ENCODE data around the gene COG3.

Gene COG3

GRCh38 chr13:45448965-45449559 is 15.7 kb upstream of the COG3 start:
- no peaks in the 10 kb centered on the region for H3K36me3 ChIP-seq (ENCODE audit: low read depth)
- no peaks in the 10 kb centered on the region for H3K27me3 ChIP-seq (ENCODE audit: insufficient read depth, poor library complexity, severe bottlenecking)
- ATAC-seq (ENCODE audit: low read depth) (no peak), DNase-seq (ENCODE audit: low spot score) (no peak)
- no peaks in the 10 kb centered on the region for H3K4me1 ChIP-seq (ENCODE audit: insufficient read depth, poor library complexity, severe bottlenecking)
- no peak overlapping the region for H3K27ac ChIP-seq (ENCODE audit: poor library complexity, severe bottlenecking)
- no peak overlapping the region for H3K4me3 ChIP-seq (ENCODE audit: severe bottlenecking)
- H3K9me3 ChIP-seq (ENCODE audit: severe bottlenecking), result no peaks in the 10 kb centered on the region
- TF ChIP-seq CTCF (IDR thresholded peaks at IDR 0.05; ENCODE audit: poor library complexity, severe bottlenecking), result no peak

GRCh38 chr13:45451282-45451681 is 13.5 kb upstream of the COG3 start:
- H3K9me3 ChIP-seq (ENCODE audit: severe bottlenecking), result no peaks in the 10 kb centered on the region
- ATAC-seq (ENCODE audit: low read depth) (no peak), DNase-seq (ENCODE audit: low spot score) (no peak)
- no peak for TF ChIP-seq CTCF (IDR thresholded peaks at IDR 0.05; ENCODE audit: poor library complexity, severe bottlenecking)
- no peaks in the 10 kb centered on the region for H3K27me3 ChIP-seq (ENCODE audit: insufficient read depth, poor library complexity, severe bottlenecking)
- no peaks in the 10 kb centered on the region for H3K36me3 ChIP-seq (ENCODE audit: low read depth)
- H3K4me3 ChIP-seq (ENCODE audit: severe bottlenecking), result no peak overlapping the region
- H3K4me1 ChIP-seq (ENCODE audit: insufficient read depth, poor library complexity, severe bottlenecking), result peaks cover 9% of the 10 kb centered on the region
- H3K27ac ChIP-seq (ENCODE audit: poor library complexity, severe bottlenecking), result no peak overlapping the region

DNA sequence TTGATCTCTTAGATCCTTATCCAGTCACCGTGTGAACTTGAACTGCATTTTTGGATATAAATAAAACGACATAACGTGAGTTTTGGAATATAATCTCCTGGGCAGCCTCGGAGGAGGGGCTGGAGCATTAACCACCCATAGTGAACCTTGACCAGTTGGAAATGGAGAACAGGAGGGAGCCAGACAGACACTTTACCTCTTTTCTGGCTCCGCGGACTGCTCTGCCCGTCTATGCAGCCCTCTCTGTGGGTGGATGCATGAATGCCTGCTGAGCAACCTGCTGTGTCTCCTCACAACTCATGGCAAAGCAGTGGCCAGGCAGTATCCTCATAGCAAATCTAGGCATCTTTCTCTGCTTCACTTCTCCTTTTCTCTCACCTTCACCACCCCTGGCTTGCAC is 10.5 kb upstream of the COG3 start:
- H3K4me1 ChIP-seq (ENCODE audit: insufficient read depth, poor library complexity, severe bottlenecking), result peaks cover 15% of the 10 kb centered on the region
- no peak overlapping the region for H3K27ac ChIP-seq (ENCODE audit: poor library complexity, severe bottlenecking)
- no peak overlapping the region for H3K4me3 ChIP-seq (ENCODE audit: severe bottlenecking)
- TF ChIP-seq CTCF (IDR thresholded peaks at IDR 0.05; ENCODE audit: poor library complexity, severe bottlenecking), result no peak
- DNase-seq (ENCODE audit: low spot score) (no peak), ATAC-seq (ENCODE audit: low read depth) (no peak)
- H3K27me3 ChIP-seq (ENCODE audit: insufficient read depth, poor library complexity, severe bottlenecking), result no peaks in the 10 kb centered on the region
- peaks cover 1% of the 10 kb centered on the region for H3K9me3 ChIP-seq (ENCODE audit: severe bottlenecking)
- H3K36me3 ChIP-seq (ENCODE audit: low read depth), result no peaks in the 10 kb centered on the region

DNA sequence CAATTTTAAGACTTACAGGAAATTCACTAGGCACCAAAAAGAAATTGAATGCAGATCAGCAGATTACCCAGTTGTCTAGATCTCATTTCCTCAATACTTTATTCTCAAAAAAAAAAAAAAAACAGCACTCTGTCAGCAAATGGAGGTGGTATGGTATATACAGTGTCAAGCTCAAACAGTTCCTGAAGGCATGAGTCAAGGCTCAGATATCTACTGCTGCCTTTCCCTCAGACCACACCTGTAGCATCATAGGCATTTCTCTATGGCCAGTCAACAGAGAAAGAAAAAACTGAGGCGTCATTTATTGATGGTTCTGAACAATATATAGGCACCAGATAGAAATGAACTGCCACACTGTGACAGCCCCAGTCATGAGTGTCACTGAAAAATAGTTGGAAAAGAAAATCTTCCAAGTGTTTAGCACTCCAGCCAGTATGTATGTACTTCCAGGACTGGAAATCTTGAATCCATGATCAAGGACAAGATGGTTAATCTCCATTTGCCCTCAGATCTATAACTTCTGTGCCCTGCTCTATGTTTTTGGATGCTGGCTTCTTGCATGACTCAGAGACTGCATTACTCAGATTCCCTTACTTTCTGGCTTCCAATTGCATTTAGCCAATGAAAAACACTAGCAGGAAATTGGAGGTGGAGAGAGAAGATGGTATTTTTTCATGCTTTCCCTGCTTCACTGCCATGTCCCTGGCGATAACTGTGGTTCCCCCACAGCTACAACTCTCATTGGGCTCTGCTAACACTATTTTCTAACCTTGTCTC is 8.4 kb upstream of the COG3 start:
- TF ChIP-seq CTCF (IDR thresholded peaks at IDR 0.05; ENCODE audit: poor library complexity, severe bottlenecking), result no peak
- peaks cover 15% of the 10 kb centered on the region for H3K4me1 ChIP-seq (ENCODE audit: insufficient read depth, poor library complexity, severe bottlenecking)

More for the DNA sequence above, 8.4 kb upstream of the COG3 start:
- no peak for DNase-seq (ENCODE audit: low spot score)
- H3K36me3 ChIP-seq (ENCODE audit: low read depth), result no peaks in the 10 kb centered on the region
- peaks cover 1% of the 10 kb centered on the region for H3K9me3 ChIP-seq (ENCODE audit: severe bottlenecking)
- ATAC-seq (ENCODE audit: low read depth), result peak; percentile 100
- peak overlapping the region; percentile 74 for H3K27ac ChIP-seq (ENCODE audit: poor library complexity, severe bottlenecking)
- H3K4me3 ChIP-seq (ENCODE audit: severe bottlenecking), result no peak overlapping the region
- no peaks in the 10 kb centered on the region for H3K27me3 ChIP-seq (ENCODE audit: insufficient read depth, poor library complexity, severe bottlenecking)
